WTC11 (cell line): ENCODE data around the gene MED19. TPM values are rescaled to one million over a fixed set of nuclear protein-coding genes. Genes with fewer than 3 reads are reported as not detected.

Experiments used
- ATAC-seq: fragments of 200-7000 bp; cut with Tn5 transposase; 2 replicates; pipeline ENCODE4 v1.10.0; 2021; ENCODE audit warnings: mild to moderate bottlenecking, moderate library complexity
- Bru-seq: library from RNA; stranded (reverse); fragments of 400-500 nt; gene quantifications from one replicate; lab custom pipeline; 2021; lab: Mats Ljungman, UMichigan
- CTCF ChIA-PET: fragments of 300-600 bp; sonication (Branson Sonifier 250); formaldehyde crosslinking; loops from one replicate; lab custom pipeline; 2021; ENCODE audit warnings: antibody characterized with exemption; lab: Charles Lee
- POLR2A ChIA-PET: fragments of 350-600 bp; sonication (Branson Sonifier 250); formaldehyde crosslinking; loops from one replicate; lab custom pipeline; 2021; ENCODE audit warnings: antibody characterized with exemption; lab: Charles Lee
- DNase-seq: peaks from one replicate; pipeline ENCODE4 v3.0.0; 2021; ENCODE audit warnings: low spot score
- H3K27ac Mint-ChIP-seq: 2 replicates; pipeline ENCODE4 v1.8.0; 2021; ENCODE audit warnings: mixed read lengths
- H3K27me3 Mint-ChIP-seq: 2 replicates; pipeline ENCODE4 v1.8.0; 2021; ENCODE audit warnings: low read depth, mild to moderate bottlenecking, moderate library complexity, mixed read lengths
- H3K36me3 Mint-ChIP-seq: 2 replicates; pipeline ENCODE4 v1.8.0; 2021; ENCODE audit warnings: mixed read lengths
- H3K4me1 Mint-ChIP-seq: 2 replicates; pipeline ENCODE4 v1.8.0; 2022; ENCODE audit warnings: mixed read lengths
- H3K4me3 Mint-ChIP-seq: 2 replicates; pipeline ENCODE4 v1.8.0; 2021; ENCODE audit warnings: mild to moderate bottlenecking, moderate library complexity, mixed read lengths
- H3K9me3 Mint-ChIP-seq: 2 replicates; pipeline ENCODE4 v1.8.0; 2021; ENCODE audit warnings: mixed read lengths
- AR ChIP-seq: fragments of 250-450 bp; sonication (Bioruptor Pico); IDR thresholded peaks from 2 replicates; pipeline ENCODE4 v1.9.0; 2021; ENCODE audit warnings: mild to moderate bottlenecking
- E2F1 ChIP-seq: sonication (generic); formaldehyde crosslinking; IDR thresholded peaks from 2 replicates; pipeline ENCODE4 v1.8.0; 2022; ENCODE audit warnings: mild to moderate bottlenecking, missing genetic modification reagents
- E2F4 ChIP-seq: sonication (generic); formaldehyde crosslinking; IDR thresholded peaks from 2 replicates; pipeline ENCODE4 v1.8.1; 2022; ENCODE audit warnings: low read depth, mild to moderate bottlenecking, moderate library complexity, missing genetic modification reagents, borderline replicate concordance
- ETV6 ChIP-seq: sonication (generic); formaldehyde crosslinking; IDR thresholded peaks from 2 replicates; pipeline ENCODE4 v1.8.1; 2022; ENCODE audit warnings: mild to moderate bottlenecking, missing genetic modification reagents
- FOXK1 ChIP-seq: sonication (generic); formaldehyde crosslinking; IDR thresholded peaks from 2 replicates; pipeline ENCODE4 v1.8.0; 2022; ENCODE audit warnings: mild to moderate bottlenecking, moderate library complexity, missing genetic modification reagents
- FOXP4 ChIP-seq: sonication (generic); formaldehyde crosslinking; IDR thresholded peaks from 2 replicates; pipeline ENCODE4 v1.8.0; 2022; ENCODE audit warnings: mild to moderate bottlenecking, missing genetic modification reagents
- GABPB1 ChIP-seq: sonication (generic); formaldehyde crosslinking; IDR thresholded peaks from 2 replicates; pipeline ENCODE4 v1.8.1; 2023; ENCODE audit warnings: mild to moderate bottlenecking, missing genetic modification reagents
- IRF2 ChIP-seq: sonication (generic); formaldehyde crosslinking; IDR thresholded peaks from 2 replicates; pipeline ENCODE4 v1.8.0; 2022; ENCODE audit warnings: low read depth, missing genetic modification reagents, borderline replicate concordance
- JAZF1 ChIP-seq: fragments of 250-450 bp; sonication (Bioruptor Pico); IDR thresholded peaks from 2 replicates; pipeline ENCODE4 v1.9.0; 2021; ENCODE audit warnings: moderate library complexity, mild to moderate bottlenecking, inconsistent platforms
- MLX ChIP-seq: sonication (generic); formaldehyde crosslinking; IDR thresholded peaks from 2 replicates; pipeline ENCODE4 v1.8.1; 2023; ENCODE audit warnings: mild to moderate bottlenecking, missing genetic modification reagents, moderate library complexity
- MXD4 ChIP-seq: fragments of 250-450 bp; sonication (Bioruptor Pico); IDR thresholded peaks from 2 replicates; pipeline ENCODE4 v1.8.0; 2021; ENCODE audit warnings: mild to moderate bottlenecking, moderate library complexity, borderline replicate concordance
- NFATC4 ChIP-seq: fragments of 250-450 bp; sonication (Bioruptor Pico); IDR thresholded peaks from 2 replicates; pipeline ENCODE4 v1.9.0; 2021; ENCODE audit warnings: mild to moderate bottlenecking
- NFYB ChIP-seq: sonication (generic); formaldehyde crosslinking; conservative IDR thresholded peaks from 2 replicates; pipeline ENCODE4 v1.8.0; 2022; ENCODE audit warnings: low read depth, missing genetic modification reagents
- OVOL2 ChIP-seq: fragments of 250-450 bp; sonication (Bioruptor Pico); IDR thresholded peaks from 2 replicates; pipeline ENCODE4 v1.9.0; 2021; ENCODE audit warnings: mild to moderate bottlenecking, borderline replicate concordance
- RORB ChIP-seq: fragments of 250-450 bp; sonication (Bioruptor Pico); IDR thresholded peaks from 2 replicates; pipeline ENCODE4 v1.9.0; 2021; ENCODE audit warnings: mild to moderate bottlenecking
- SMAD4 ChIP-seq: sonication (generic); formaldehyde crosslinking; IDR thresholded peaks from 2 replicates; pipeline ENCODE4 v1.8.0; 2022; ENCODE audit warnings: mild to moderate bottlenecking, missing genetic modification reagents
- SOX15 ChIP-seq: fragments of 250-450 bp; sonication (Bioruptor Pico); IDR thresholded peaks from 2 replicates; pipeline ENCODE4 v1.9.0; 2021; ENCODE audit warnings: mild to moderate bottlenecking
- USF2 ChIP-seq: sonication (generic); formaldehyde crosslinking; IDR thresholded peaks from 2 replicates; pipeline ENCODE4 v1.8.1; 2023; ENCODE audit warnings: mild to moderate bottlenecking, missing genetic modification reagents, moderate library complexity
- ZBTB21 ChIP-seq: sonication (generic); formaldehyde crosslinking; IDR thresholded peaks from 2 replicates; pipeline ENCODE4 v1.8.1; 2023; ENCODE audit warnings: mild to moderate bottlenecking, missing genetic modification reagents, borderline replicate concordance
- ZMAT4 ChIP-seq: fragments of 250-450 bp; sonication (Bioruptor Pico); IDR thresholded peaks from 2 replicates; pipeline ENCODE4 v1.9.0; 2021; ENCODE audit warnings: mild to moderate bottlenecking
- ZNF396 ChIP-seq: fragments of 250-450 bp; sonication (Bioruptor Pico); IDR thresholded peaks from 2 replicates; pipeline ENCODE4 v1.8.0; 2021; ENCODE audit warnings: mild to moderate bottlenecking, moderate library complexity, borderline replicate concordance
- ZNF416 ChIP-seq: fragments of 250-450 bp; sonication (Bioruptor Pico); IDR thresholded peaks from 2 replicates; pipeline ENCODE4 v1.9.0; 2021; ENCODE audit warnings: mild to moderate bottlenecking, inconsistent platforms
- ZNF671 ChIP-seq: fragments of 250-450 bp; sonication (Bioruptor Pico); IDR thresholded peaks from 2 replicates; pipeline ENCODE4 v1.8.0; 2021; ENCODE audit warnings: mild to moderate bottlenecking
- long read RNA-seq, 3 experiments: library from RNA in 1 of 3; library from capped mRNA in 1 of 3; library from polyadenylated mRNA in 1 of 3; unstranded in 2 of 3; stranded (forward) in 1 of 3; transcript quantifications; one replicate each; pipeline ENCODE4 v2.0.0, GENCODE V29; 2021
- total RNA-seq: library from RNA; stranded (reverse); gene quantifications from 3 replicates; pipeline ENCODE4 v1.2.3, GENCODE V29; 2021

MED19 gene
- total RNA-seq, result 18.0 to 19.9 TPM (median 19.1 TPM) in 3 replicates
- percentile 77 among the genes with signal in this experiment for Bru-seq, nascent RNA
- long read RNA-seq, experiment 1, transcript MED19-202 (5 exons, 1,203 nt), result major isoform, 92 of 95 reads
- long read RNA-seq, experiment 1, partial matches to known transcripts, result 1 of 95 reads
- long read RNA-seq, experiment 1, other reads (novel, unspliced or antisense), result 2 of 95 reads
- long read RNA-seq, experiment 2, transcript MED19-202 (5 exons, 1,203 nt), result major isoform, 15 of 23 reads
- long read RNA-seq, experiment 2, partial matches to known transcripts, result 5 of 23 reads
- long read RNA-seq, experiment 2, other reads (novel, unspliced or antisense), result 2 of 23 reads
- long read RNA-seq, experiment 3, transcript MED19-202 (5 exons, 1,203 nt), result major isoform, 33 of 35 reads
- long read RNA-seq, experiment 3, partial matches to known transcripts, result 0 of 35 reads
- long read RNA-seq, experiment 3, other reads (novel, unspliced or antisense), result 2 of 35 reads

GRCh38 chr11:57711414-57712255 lies at the start of gene MED19:
Gene MED19 (minus strand): TSS chr11:57712215. CDS start chr11:57712179, 36 bp downstream.
- peaks cover 24% of the 10 kb centered on the region for H3K36me3 Mint-ChIP-seq
- no peak for TF ChIP-seq IRF2 (CRISPR knock-in tag)
- TF ChIP-seq E2F1 (CRISPR knock-in tag), result no peak
- TF ChIP-seq ZNF416 (CRISPR knock-in tag), result 0 out of 2 replicates have a peak, but pooled peaks have one; percentile 70
- no peak for TF ChIP-seq JAZF1 (CRISPR knock-in tag)
- no peak for TF ChIP-seq AR (CRISPR knock-in tag)
- no peak for TF ChIP-seq MLX (CRISPR knock-in tag)
- peak; percentile 61; the same call in 1 of the 2 replicates for TF ChIP-seq FOXK1
- no peak for TF ChIP-seq ZNF396 (CRISPR knock-in tag)
- TF ChIP-seq FOXP4 (CRISPR knock-in tag), result no peak
- TF ChIP-seq GABPB1, result peak; percentile 27; the same call in 1 of the 2 replicates
- no peak for TF ChIP-seq SOX15 (CRISPR knock-in tag)
- no peak for TF ChIP-seq ZNF671 (CRISPR knock-in tag)
- TF ChIP-seq ETV6, result no peak
- no peak for TF ChIP-seq RORB (CRISPR knock-in tag)
- TF ChIP-seq OVOL2 (CRISPR knock-in tag), result no peak
- no peak for TF ChIP-seq MXD4 (CRISPR knock-in tag)
- peak; percentile 49; the same call in 1 of the 2 replicates for TF ChIP-seq NFYB (CRISPR knock-in tag)
- no peak for TF ChIP-seq ZMAT4
- TF ChIP-seq E2F4, result no peak
- TF ChIP-seq USF2 (CRISPR knock-in tag), result no peak
- no peak for TF ChIP-seq NFATC4
- no peak for TF ChIP-seq ZBTB21 (CRISPR knock-in tag)
- TF ChIP-seq SMAD4 (CRISPR knock-in tag), result no peak

More at GRCh38 chr11:57711414-57712255, at the start of gene MED19:
- Mint-ChIP-seq H3K27me3 (no peaks in the 10 kb centered on the region), H3K4me1 (peaks cover 26% of the 10 kb centered on the region), H3K9me3 (no peaks in the 10 kb centered on the region), H3K27ac (peak within 1 kb of the TSS; percentile 99), H3K4me3 (peak within 1 kb of the TSS; percentile 100)
- DNase-seq (peak; percentile 92), ATAC-seq (peak; percentile 77)
- CTCF ChIA-PET, result interaction anchor here (0.5 to 4.2 kb wide), 8 partner anchors 18 to 812 kb away, joined by 3 to 31 read pairs (median 4); partner anchors contain the start of gene RTN4RL2
- POLR2A ChIA-PET, result interaction anchor here (0.5 to 1.7 kb wide), 16 partner anchors 9 to 883 kb away, joined by 3 to 8 read pairs (median 4); partner anchors contain the start of gene SELENOH
